ENCODE data around the gene PPT2.
"Not testable (repeated sequence)": the region's sequence is repeated elsewhere in the genome, so short reads cannot be mapped to it uniquely, and the experiment has no call there.

Gene PPT2

GRCh38 chr6:32176476-32177182 is 22.7 kb downstream of the PPT2 start:
- no peak for DNase-seq (ENCODE audit: low read depth)

- DNase-seq (ENCODE audit: low read depth), result no peak
Measured at GRCh38 chr6:32177183-32177787, 23.3 kb downstream of the PPT2 start.

GRCh38 chr6:32177788-32178546 is 24.0 kb downstream of the PPT2 start, which contains the start of gene RNF5:
Gene RNF5 (plus strand): TSS chr6:32178405. CDS start chr6:32178512, 107 bp downstream.
- peak; percentile 100 for DNase-seq (ENCODE audit: low read depth)

GRCh38 chr6:32178547-32179440 is 24.9 kb downstream of the PPT2 start:
- DNase-seq (ENCODE audit: low read depth), result no peak

- DNase-seq (ENCODE audit: low read depth), result no peak
Measured at GRCh38 chr6:32179766-32180405, 25.9 kb downstream of the PPT2 start.

GRCh38 chr6:32181148-32181702 is 27.3 kb downstream of the PPT2 start:
- no peak for DNase-seq (ENCODE audit: low read depth)

GRCh38 chr6:32181915-32182529 is 28.1 kb downstream of the PPT2 start:
- DNase-seq (ENCODE audit: low read depth), result no peak

- DNase-seq (ENCODE audit: low read depth), result no peak
Measured at GRCh38 chr6:32182555-32182981, 28.6 kb downstream of the PPT2 start.

- DNase-seq (ENCODE audit: low read depth), result no peak
Measured at GRCh38 chr6:32183030-32183429, 29.1 kb downstream of the PPT2 start.

- no peak for DNase-seq (ENCODE audit: low read depth)
Measured at GRCh38 chr6:32183483-32184083, 29.6 kb downstream of the PPT2 start.

- no peak for DNase-seq (ENCODE audit: low read depth)
Measured at GRCh38 chr6:32184084-32184640, 30.2 kb downstream of the PPT2 start, which contains the start of gene AGER. Gene AGER (minus strand): TSS chr6:32184253. CDS start chr6:32184222, 31 bp downstream.

- peak; percentile 87 for DNase-seq (ENCODE audit: low read depth)
Measured at GRCh38 chr6:32185681-32186131, 31.8 kb downstream of the PPT2 start.

GRCh38 chr6:32186151-32186840 is 32.4 kb downstream of the PPT2 start:
- DNase-seq (ENCODE audit: low read depth), result not testable (repeated sequence)

- no peak for DNase-seq (ENCODE audit: low read depth)
Measured at GRCh38 chr6:32187009-32187709, 33.2 kb downstream of the PPT2 start.

- DNase-seq (ENCODE audit: low read depth), result not testable (repeated sequence)
Measured at GRCh38 chr6:32187725-32188380, 33.9 kb downstream of the PPT2 start.

- DNase-seq (ENCODE audit: low read depth), result no peak
Measured at GRCh38 chr6:32188381-32189068, 34.6 kb downstream of the PPT2 start.

- DNase-seq (ENCODE audit: low read depth), result no peak
Measured at GRCh38 chr6:32189069-32189741, 35.3 kb downstream of the PPT2 start.
